ENCODE results near the gene TEX261.

The TEX261 gene

DNA sequence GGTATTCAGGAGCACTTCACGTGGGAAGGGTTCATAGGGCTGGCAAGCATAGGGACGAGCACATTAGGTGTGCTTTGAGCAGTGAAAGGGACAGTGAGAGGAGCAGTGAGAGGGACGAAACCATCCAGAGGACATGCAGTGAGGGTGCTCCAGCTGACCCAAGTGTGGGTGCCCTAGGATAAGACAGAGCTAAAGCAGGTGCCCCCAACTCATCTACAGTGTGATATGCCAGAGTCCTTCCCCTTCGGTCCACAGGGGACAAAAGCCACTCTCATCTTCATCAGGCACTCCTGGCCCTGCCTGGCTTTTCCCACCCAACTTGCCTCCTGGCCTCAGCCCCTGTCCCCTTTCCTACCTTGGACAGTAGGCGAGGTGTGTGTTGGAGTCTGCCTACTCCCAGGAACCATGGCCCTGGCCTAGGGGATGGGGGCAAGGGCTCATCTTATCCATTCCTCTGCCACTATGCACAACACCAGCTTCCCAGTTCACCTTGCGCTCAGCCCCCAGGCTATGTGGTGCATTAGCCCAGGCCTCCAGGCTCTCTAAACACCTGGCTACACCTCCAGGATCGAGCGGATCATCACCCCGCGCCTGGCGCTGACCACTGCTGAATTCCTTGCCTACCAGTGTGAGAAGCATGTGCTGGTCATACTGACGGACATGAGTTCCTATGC is 32.3 kb downstream of the TEX261 start:
- CTCF ChIA-PET: interaction anchor here (2.2 kb wide), 1 partner anchor 14 kb away, joined by 9 read pairs; no protein-coding TSS in a partner anchor
- no peak for TF ChIP-seq HDGF (IDR thresholded peaks at IDR 0.05; ENCODE audit: borderline replicate concordance)
- TF ChIP-seq, protein P1, sequence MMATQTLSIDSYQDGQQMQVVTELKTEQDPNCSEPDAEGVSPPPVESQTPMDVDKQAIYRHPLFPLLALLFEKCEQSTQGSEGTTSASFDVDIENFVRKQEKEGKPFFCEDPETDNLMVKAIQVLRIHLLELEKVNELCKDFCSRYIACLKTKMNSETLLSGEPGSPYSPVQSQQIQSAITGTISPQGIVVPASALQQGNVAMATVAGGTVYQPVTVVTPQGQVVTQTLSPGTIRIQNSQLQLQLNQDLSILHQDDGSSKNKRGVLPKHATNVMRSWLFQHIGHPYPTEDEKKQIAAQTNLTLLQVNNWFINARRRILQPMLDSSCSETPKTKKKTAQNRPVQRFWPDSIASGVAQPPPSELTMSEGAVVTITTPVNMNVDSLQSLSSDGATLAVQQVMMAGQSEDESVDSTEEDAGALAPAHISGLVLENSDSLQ (IDR thresholded peaks at IDR 0.05): no peak
- TF ChIP-seq SUZ12 (IDR thresholded peaks at IDR 0.05): no peak
- no peak for TF ChIP-seq LEF1 (IDR thresholded peaks at IDR 0.05; ENCODE audit: borderline replicate concordance)
- TF ChIP-seq NFRKB (IDR thresholded peaks at IDR 0.05): no peak
- TF ChIP-seq ARNT (IDR thresholded peaks at IDR 0.05): no peak
- DNase-seq (ENCODE audit: extremely low spot score): no peak
- POLR2A ChIA-PET: no interaction called here

DNA sequence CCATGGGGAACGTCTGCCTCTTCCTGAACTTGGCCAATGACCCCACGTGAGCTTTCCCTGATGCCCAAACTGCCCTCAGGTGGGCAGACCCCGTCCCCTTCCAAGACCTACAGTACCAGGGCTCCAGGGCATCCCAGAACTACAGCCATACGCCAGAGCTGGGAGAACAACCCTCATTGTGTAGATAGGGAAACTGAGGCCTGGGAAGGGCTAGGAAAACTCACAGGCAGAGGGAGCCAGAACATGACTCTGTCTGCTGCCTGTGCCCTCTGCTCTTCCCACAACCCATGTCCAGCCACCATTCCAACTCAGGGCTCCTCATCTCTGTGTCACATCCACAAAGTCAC is 33.1 kb downstream of the TEX261 start:
- DNase-seq (ENCODE audit: extremely low spot score): no peak
- TF ChIP-seq SP1 (IDR thresholded peaks at IDR 0.05) (no peak), FOXM1 (IDR thresholded peaks at IDR 0.05; ENCODE audit: borderline replicate concordance) (no peak), NFRKB (IDR thresholded peaks at IDR 0.05) (no peak), HDGF (IDR thresholded peaks at IDR 0.05; ENCODE audit: borderline replicate concordance) (no peak), FOXK2 (IDR thresholded peaks at IDR 0.05) (no peak), ELF4 (IDR thresholded peaks at IDR 0.05) (no peak), SUZ12 (IDR thresholded peaks at IDR 0.05) (no peak), ARNT (IDR thresholded peaks at IDR 0.05) (no peak), CTBP1 (IDR thresholded peaks at IDR 0.05; ENCODE audit: borderline replicate concordance) (no peak)
- POLR2A ChIA-PET: no interaction called here
- CTCF ChIA-PET: no interaction called here

DNA sequence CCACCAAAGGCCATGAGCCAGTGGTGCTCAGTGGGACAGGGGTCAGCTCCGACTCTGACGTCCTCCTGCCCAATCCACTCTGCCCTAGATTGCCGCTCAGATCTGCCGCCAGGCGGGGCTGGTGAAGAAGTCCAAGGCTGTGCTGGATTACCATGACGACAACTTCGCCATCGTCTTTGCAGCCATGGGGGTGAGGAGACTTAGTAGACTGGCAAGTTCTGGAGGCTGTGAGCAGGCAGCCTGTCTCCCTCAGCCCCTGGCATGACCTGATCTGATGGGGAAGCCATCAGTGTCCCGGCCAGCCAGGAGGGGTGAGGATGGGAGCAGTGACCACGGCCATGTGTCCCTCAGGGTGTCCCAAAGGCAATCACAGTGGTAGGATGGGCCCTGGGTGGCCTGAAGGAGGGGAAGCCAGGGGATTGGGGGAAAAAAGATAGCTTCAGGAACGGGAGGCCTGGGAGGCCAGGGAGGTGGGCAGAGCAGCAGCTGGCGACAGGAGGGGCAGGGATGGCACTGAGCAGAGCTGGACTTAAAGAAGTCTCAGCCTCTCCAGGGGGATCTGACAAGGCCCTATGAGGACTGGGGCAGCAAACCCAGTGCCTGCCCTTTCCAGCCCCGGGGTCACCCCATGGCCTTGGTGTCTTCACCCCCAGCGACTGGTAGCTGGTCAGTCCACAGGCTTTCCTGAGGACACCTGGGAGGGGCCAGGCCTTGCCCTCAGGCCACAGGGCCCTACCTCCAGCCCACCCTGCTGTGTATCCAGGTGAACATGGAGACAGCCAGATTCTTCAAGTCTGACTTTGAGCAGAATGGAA is 33.6 kb downstream of the TEX261 start:
- ChIA-PET POLR2A (no interaction called here), CTCF (interaction anchor here (0.6 to 1.7 kb wide), 2 partner anchors 13 to 153 kb away, joined by 3 to 7 read pairs; no protein-coding TSS in a partner anchor)
- TF ChIP-seq HDGF (IDR thresholded peaks at IDR 0.05; ENCODE audit: borderline replicate concordance) (no peak), L3MBTL2 (conservative IDR thresholded peaks at IDR 0.05) (no peak), CTBP1 (IDR thresholded peaks at IDR 0.05; ENCODE audit: borderline replicate concordance) (no peak), FOXK2 (IDR thresholded peaks at IDR 0.05) (no peak), SUZ12 (IDR thresholded peaks at IDR 0.05) (no peak), ELF4 (IDR thresholded peaks at IDR 0.05) (no peak), SP1 (IDR thresholded peaks at IDR 0.05) (no peak), BHLHE40 (IDR thresholded peaks at IDR 0.05; ENCODE audit: borderline replicate concordance) (no peak), LEF1 (IDR thresholded peaks at IDR 0.05; ENCODE audit: borderline replicate concordance) (no peak), ZNF384 (IDR thresholded peaks at IDR 0.05) (no peak), FOXM1 (IDR thresholded peaks at IDR 0.05; ENCODE audit: borderline replicate concordance) (no peak), ARNT (IDR thresholded peaks at IDR 0.05) (no peak), NFRKB (IDR thresholded peaks at IDR 0.05) (no peak), TARDBP (IDR thresholded peaks at IDR 0.05) (no peak), FOXA1 (IDR thresholded peaks at IDR 0.05) (no peak)
- TF ChIP-seq, protein P1 (IDR thresholded peaks at IDR 0.05): no peak
- DNase-seq (ENCODE audit: extremely low spot score): no peak

DNA sequence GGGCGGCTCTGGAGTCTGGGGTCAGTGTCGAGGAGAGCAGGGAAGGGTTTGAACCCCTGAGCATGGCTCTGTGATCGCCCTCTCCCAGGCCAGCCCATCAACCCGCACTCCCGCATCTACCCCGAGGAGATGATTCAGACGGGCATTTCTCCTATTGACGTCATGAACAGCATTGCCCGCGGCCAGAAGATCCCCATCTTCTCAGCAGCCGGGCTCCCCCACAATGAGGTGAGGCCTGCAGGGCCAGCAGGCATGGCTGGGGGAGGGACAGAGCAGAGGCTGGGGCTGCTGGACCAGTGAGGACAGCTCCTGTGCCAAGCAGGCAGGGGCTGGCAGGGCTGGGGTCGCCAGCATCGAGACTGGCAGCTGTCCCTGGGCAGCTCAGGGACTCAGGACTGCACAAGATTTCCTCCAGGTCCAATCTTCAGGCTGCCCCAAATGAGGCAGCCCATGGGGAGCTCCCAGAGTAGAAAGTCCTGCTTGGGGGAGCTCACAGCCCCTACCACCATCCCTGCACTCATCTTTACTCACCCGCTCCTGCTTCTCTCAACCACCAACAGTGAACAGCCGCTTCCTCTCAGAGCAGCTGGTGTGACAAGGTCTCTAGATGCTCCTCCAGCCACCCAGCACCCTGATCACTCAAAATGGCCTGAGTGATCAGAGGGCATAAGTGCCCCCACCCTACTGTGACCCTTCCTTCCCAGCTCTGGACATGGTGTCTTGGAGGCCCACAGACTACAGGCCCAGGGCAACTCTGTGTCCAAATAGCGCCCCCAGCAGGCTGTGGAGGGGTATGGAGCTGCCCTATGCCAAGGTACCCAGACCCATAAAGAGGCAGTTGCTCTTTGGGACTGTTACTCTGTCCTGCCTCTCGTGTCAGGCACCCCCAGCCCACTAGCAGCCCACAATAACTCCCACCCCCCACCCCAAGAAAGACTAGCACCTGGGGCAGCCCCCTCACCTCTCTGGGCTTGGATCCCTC is 34.5 kb downstream of the TEX261 start:
- no peak for TF ChIP-seq CTBP1 (IDR thresholded peaks at IDR 0.05; ENCODE audit: borderline replicate concordance)
- no peak for TF ChIP-seq HDGF (IDR thresholded peaks at IDR 0.05; ENCODE audit: borderline replicate concordance)
- TF ChIP-seq NFRKB (IDR thresholded peaks at IDR 0.05): no peak
- TF ChIP-seq L3MBTL2 (conservative IDR thresholded peaks at IDR 0.05): no peak
- TF ChIP-seq, protein P1 (IDR thresholded peaks at IDR 0.05): no peak
- ChIA-PET POLR2A (no interaction called here), CTCF (interaction anchor here (1.7 kb wide), 1 partner anchor 12 kb away, joined by 7 read pairs; no protein-coding TSS in a partner anchor)
- no peak for DNase-seq (ENCODE audit: extremely low spot score)

DNA sequence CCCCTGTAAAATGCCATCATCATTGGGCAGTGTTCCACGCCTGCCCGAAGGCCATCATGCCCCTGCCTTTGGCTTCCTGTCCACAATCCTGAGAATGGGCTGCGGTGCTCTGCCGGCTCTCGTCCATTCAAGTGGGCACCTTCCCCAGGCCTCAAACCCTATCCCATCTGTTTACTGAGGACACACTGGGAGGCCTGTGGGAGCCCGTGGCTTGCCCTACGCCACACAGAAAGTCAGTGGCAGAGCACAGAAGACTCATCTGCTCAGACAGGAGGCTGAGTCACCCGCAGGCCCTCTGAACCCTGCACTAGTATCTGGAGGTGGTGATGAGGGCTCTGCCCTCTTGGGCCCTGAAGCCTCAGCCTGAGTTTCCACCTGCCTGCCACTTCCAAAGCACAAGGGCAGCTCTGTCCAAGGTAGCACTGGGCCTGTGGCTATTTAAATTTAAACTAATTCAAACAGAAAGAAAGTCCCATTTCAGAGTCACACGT is 35.4 kb downstream of the TEX261 start:
- POLR2A ChIA-PET: no interaction called here
- no peak for DNase-seq (ENCODE audit: extremely low spot score)
- no peak for TF ChIP-seq ELF4 (IDR thresholded peaks at IDR 0.05)
- TF ChIP-seq, protein P1 (IDR thresholded peaks at IDR 0.05): no peak
- TF ChIP-seq FOXA1 (IDR thresholded peaks at IDR 0.05): no peak
- TF ChIP-seq ZNF384 (IDR thresholded peaks at IDR 0.05): no peak
- CTCF ChIA-PET: interaction anchor here (1.7 kb wide), 1 partner anchor 11 kb away, joined by 7 read pairs; no protein-coding TSS in a partner anchor
